ENCODE measurements around the gene DHFR. TPM values are rescaled to one million over a fixed set of nuclear protein-coding genes. Genes with fewer than 3 reads are reported as not detected.

Gene DHFR
- total RNA-seq, 1 experiment from 2014 or later = 58.7 TPM

DNA sequence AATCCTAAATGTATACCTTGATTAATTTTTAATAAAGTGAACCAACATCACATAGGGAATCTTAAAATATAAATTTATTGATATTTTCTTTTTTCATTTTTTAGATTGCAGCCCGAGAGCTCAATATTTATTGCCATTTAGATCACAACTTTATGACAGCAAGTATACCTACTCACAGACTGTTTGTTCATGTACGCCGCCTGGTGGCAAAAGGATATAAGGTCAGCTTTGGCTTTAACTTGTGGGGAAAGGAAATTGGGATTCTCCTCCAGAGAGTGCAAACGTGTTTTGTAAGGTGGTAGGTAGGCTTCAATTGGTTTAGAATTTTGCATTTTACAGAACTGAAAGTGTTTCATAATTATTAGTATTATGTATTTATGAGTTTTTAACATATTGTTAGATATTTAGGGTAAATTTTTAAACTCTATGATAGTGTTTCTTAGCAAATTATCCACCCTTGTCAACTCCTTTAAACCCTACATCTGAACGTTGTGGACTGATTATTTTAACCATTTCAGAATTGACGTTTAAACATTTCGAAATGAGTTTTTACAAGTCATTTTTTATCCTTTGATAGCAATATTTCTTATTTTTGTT, 17.5 kb upstream of the DHFR start:
- Histone ChIP-seq H3K9me2 (ENCODE audit: insufficient read depth) (no peaks in the 10 kb centered on the region), H3K27me3 (ENCODE audit: insufficient read depth, low read length) (no peaks in the 10 kb centered on the region), H3K4me1 (ENCODE audit: control insufficient read depth in 1 of 2, insufficient read depth in 2 of 2, low read length in 2 of 2) (no peaks in the 10 kb centered on the region), H3K9me3 (ENCODE audit: control insufficient read depth in 1 of 2, insufficient read depth in 1 of 2, low read depth in 1 of 2, low read length in 2 of 2) (no peaks in the 10 kb centered on the region), H2AFZ (ENCODE audit: low read depth, low read length, poor library complexity, severe bottlenecking) (no peak overlapping the region), H3K4me2 (ENCODE audit: low read length) (no peak overlapping the region), H3K9ac (ENCODE audit: low read length) (no peak overlapping the region), H4K20me1 (ENCODE audit: insufficient read depth) (no peaks in the 10 kb centered on the region), H3K4me3 (replicated peaks in 1 of 2; ENCODE audit: low read depth in 1 of 2, low read length in 2 of 2) (no peak overlapping the region), H3K27ac (ENCODE audit: low read depth, low read length) (no peak overlapping the region), H3K36me3 (ENCODE audit: control insufficient read depth in 1 of 2, insufficient read depth in 2 of 2, low read length in 2 of 2) (peaks cover 7 to 18% of the 10 kb centered on the region in 2 experiments; a peak in 3 of 4 replicates), H3K79me2 (ENCODE audit: insufficient read depth, low read length) (no peaks in the 10 kb centered on the region)
- BruUV-seq (replicated peaks) = no TSS peak
- ChIA-PET RAD21 (ENCODE audit: low non-redundant PET in 1 of 2, low total read pairs in 2 of 2, uncharacterized antibody in 2 of 2, unreplicated experiment in 2 of 2) (interaction anchor here (0.6 to 0.9 kb wide), 5 partner anchors 191 to 326 kb away, joined by 3 to 4 read pairs (median 3); no protein-coding TSS in a partner anchor), POLR2A (no interaction called here), CTCF (interaction anchor here (0.6 to 1.3 kb wide), 19 partner anchors 9 to 589 kb away, joined by 3 to 19 read pairs (median 3); partner anchors contain the start of gene FAM151B)
- peak; percentile 90 for ATAC-seq
- peak; percentile 54 for DNase-seq (ENCODE audit: low read depth, low spot score)
- intact Hi-C loops (cut with micrococcal nuclease) = loop anchor here (1.0 to 5.0 kb wide), 3 partner anchors 183 to 325 kb away; partner anchors contain the start of gene FAM151B
- TF ChIP-seq, protein P1, sequence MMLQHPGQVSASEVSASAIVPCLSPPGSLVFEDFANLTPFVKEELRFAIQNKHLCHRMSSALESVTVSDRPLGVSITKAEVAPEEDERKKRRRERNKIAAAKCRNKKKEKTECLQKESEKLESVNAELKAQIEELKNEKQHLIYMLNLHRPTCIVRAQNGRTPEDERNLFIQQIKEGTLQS (IDR thresholded peaks at IDR 0.05) = no peak
- TF ChIP-seq FOSL1 (IDR thresholded peaks at IDR 0.05; ENCODE audit: low read depth) (no peak), EZH2phosphoT487 (IDR thresholded peaks at IDR 0.05; ENCODE audit: borderline replicate concordance) (no peak), EZH2 (IDR thresholded peaks at IDR 0.05) (no peak), SP1 (IDR thresholded peaks at IDR 0.05; ENCODE audit: low read depth) (no peak), SRF (IDR thresholded peaks at IDR 0.05; ENCODE audit: low read depth) (no peak), SIN3A (IDR thresholded peaks at IDR 0.05; ENCODE audit: low read depth) (no peak), ZFX (IDR thresholded peaks at IDR 0.05) (no peak), YY1 (IDR thresholded peaks at IDR 0.05; ENCODE audit: extremely low read depth, insufficient replicate concordance, low read depth, low read length) (no peak), POLR2AphosphoS5 (IDR thresholded peaks at IDR 0.05; ENCODE audit: low read depth, low read length) (no peak), ELF1 (IDR thresholded peaks at IDR 0.05; ENCODE audit: borderline replicate concordance, low read depth) (no peak), CEBPB (IDR thresholded peaks at IDR 0.05; ENCODE audit: low read depth) (0 out of 2 replicates have a peak, but pooled peaks have one; percentile 16), CBX3 (IDR thresholded peaks at IDR 0.05; ENCODE audit: low read depth) (no peak), RAD21 (IDR thresholded peaks at IDR 0.05; ENCODE audit: low read depth) (peak; percentile 80), EGR1 (IDR thresholded peaks at IDR 0.05; ENCODE audit: low read depth) (no peak), ZNF274 (IDR thresholded peaks at IDR 0.05; ENCODE audit: low read depth, low read length) (no peak), JUND (IDR thresholded peaks at IDR 0.05) (no peak), POLR2A (IDR thresholded peaks at IDR 0.05; ENCODE audit: borderline replicate concordance, extremely low read depth, insufficient read depth, insufficient read length) (no peak), TCF7L2 (IDR thresholded peaks at IDR 0.05; ENCODE audit: borderline replicate concordance, extremely low read depth, insufficient read depth, insufficient read length) (no peak)
- TF ChIP-seq, protein P2, sequence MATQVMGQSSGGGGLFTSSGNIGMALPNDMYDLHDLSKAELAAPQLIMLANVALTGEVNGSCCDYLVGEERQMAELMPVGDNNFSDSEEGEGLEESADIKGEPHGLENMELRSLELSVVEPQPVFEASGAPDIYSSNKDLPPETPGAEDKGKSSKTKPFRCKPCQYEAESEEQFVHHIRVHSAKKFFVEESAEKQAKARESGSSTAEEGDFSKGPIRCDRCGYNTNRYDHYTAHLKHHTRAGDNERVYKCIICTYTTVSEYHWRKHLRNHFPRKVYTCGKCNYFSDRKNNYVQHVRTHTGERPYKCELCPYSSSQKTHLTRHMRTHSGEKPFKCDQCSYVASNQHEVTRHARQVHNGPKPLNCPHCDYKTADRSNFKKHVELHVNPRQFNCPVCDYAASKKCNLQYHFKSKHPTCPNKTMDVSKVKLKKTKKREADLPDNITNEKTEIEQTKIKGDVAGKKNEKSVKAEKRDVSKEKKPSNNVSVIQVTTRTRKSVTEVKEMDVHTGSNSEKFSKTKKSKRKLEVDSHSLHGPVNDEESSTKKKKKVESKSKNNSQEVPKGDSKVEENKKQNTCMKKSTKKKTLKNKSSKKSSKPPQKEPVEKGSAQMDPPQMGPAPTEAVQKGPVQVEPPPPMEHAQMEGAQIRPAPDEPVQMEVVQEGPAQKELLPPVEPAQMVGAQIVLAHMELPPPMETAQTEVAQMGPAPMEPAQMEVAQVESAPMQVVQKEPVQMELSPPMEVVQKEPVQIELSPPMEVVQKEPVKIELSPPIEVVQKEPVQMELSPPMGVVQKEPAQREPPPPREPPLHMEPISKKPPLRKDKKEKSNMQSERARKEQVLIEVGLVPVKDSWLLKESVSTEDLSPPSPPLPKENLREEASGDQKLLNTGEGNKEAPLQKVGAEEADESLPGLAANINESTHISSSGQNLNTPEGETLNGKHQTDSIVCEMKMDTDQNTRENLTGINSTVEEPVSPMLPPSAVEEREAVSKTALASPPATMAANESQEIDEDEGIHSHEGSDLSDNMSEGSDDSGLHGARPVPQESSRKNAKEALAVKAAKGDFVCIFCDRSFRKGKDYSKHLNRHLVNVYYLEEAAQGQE (IDR thresholded peaks at IDR 0.05; ENCODE audit: low read depth) = no peak
- TF ChIP-seq, protein P3, sequence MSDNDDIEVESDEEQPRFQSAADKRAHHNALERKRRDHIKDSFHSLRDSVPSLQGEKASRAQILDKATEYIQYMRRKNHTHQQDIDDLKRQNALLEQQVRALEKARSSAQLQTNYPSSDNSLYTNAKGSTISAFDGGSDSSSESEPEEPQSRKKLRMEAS (IDR thresholded peaks at IDR 0.05) = no peak
- TF ChIP-seq, protein P4, sequence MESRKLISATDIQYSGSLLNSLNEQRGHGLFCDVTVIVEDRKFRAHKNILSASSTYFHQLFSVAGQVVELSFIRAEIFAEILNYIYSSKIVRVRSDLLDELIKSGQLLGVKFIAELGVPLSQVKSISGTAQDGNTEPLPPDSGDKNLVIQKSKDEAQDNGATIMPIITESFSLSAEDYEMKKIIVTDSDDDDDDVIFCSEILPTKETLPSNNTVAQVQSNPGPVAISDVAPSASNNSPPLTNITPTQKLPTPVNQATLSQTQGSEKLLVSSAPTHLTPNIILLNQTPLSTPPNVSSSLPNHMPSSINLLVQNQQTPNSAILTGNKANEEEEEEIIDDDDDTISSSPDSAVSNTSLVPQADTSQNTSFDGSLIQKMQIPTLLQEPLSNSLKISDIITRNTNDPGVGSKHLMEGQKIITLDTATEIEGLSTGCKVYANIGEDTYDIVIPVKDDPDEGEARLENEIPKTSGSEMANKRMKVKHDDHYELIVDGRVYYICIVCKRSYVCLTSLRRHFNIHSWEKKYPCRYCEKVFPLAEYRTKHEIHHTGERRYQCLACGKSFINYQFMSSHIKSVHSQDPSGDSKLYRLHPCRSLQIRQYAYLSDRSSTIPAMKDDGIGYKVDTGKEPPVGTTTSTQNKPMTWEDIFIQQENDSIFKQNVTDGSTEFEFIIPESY (IDR thresholded peaks at IDR 0.05; ENCODE audit: extremely low read depth, insufficient replicate concordance, low read length) = no peak

All from HCT116 (cell line).